Measurements from ENCODE around the gene COL13A1.

DNA sequence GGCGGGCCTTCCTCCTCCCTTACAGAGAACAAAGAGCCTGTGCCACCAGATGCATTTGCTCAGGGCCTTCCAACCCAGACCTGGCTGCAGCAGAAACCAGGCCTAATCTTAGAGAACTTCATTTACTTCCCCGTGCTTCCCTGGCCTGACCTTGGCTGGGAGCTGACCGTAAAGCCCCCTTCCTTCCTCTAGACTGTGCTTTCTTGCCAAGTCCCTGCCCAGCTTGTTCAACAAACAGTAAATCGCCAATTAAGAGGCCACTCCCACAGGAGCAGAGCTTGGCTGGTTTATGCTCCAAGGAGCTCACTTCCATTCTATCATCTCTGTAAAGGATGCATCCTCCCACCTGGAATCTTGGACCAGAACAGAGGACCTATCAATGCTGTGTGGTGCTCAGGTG is 110.9 kb downstream of the COL13A1 start:
- TF ChIP-seq, protein P1, sequence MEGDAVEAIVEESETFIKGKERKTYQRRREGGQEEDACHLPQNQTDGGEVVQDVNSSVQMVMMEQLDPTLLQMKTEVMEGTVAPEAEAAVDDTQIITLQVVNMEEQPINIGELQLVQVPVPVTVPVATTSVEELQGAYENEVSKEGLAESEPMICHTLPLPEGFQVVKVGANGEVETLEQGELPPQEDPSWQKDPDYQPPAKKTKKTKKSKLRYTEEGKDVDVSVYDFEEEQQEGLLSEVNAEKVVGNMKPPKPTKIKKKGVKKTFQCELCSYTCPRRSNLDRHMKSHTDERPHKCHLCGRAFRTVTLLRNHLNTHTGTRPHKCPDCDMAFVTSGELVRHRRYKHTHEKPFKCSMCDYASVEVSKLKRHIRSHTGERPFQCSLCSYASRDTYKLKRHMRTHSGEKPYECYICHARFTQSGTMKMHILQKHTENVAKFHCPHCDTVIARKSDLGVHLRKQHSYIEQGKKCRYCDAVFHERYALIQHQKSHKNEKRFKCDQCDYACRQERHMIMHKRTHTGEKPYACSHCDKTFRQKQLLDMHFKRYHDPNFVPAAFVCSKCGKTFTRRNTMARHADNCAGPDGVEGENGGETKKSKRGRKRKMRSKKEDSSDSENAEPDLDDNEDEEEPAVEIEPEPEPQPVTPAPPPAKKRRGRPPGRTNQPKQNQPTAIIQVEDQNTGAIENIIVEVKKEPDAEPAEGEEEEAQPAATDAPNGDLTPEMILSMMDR (IDR thresholded peaks at IDR 0.05 in 8 of 11, conservative IDR thresholded peaks at IDR 0.05 in 3 of 11) = no peak
- TF ChIP-seq POLR2A (IDR thresholded peaks at IDR 0.05) (no peak), POLR2AphosphoS5 (IDR thresholded peaks at IDR 0.05) (no peak)
